ENCODE data around the gene TPT1.
"Not testable (repeated sequence)": the region's sequence is repeated elsewhere in the genome, so short reads cannot be mapped to it uniquely, and the experiment has no call there.

The TPT1 gene

DNA sequence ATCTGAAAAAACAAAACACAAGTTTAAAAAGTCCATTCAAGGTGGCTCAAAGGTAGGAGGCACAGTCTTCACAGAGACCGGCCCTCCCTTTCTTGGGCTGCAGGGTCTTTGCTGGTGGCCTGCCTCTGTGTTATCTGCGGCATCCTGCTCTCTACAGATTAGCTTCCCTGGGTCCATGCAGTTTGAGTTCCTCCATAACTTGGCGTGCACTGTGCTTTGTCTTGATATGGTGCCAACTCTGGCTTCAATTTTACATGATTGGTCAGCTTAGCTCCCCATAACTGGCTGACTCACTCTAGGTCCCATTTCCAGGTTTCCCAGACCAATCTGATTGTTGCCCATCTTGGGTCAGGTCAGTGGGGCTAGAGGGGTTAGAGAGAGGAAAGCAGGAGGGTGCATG is 41.8 kb downstream of the TPT1 start:
- no peak overlapping the region for H3K4me3 ChIP-seq (ENCODE audit: low read depth, low read length)
- TF ChIP-seq POLR2A (IDR thresholded peaks at IDR 0.05; ENCODE audit: extremely low read depth, insufficient read length), result no peak
- TF ChIP-seq, protein P1, sequence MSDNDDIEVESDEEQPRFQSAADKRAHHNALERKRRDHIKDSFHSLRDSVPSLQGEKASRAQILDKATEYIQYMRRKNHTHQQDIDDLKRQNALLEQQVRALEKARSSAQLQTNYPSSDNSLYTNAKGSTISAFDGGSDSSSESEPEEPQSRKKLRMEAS (IDR thresholded peaks at IDR 0.05; ENCODE audit: low read depth, low read length), result no peak
- TF ChIP-seq, protein P2, sequence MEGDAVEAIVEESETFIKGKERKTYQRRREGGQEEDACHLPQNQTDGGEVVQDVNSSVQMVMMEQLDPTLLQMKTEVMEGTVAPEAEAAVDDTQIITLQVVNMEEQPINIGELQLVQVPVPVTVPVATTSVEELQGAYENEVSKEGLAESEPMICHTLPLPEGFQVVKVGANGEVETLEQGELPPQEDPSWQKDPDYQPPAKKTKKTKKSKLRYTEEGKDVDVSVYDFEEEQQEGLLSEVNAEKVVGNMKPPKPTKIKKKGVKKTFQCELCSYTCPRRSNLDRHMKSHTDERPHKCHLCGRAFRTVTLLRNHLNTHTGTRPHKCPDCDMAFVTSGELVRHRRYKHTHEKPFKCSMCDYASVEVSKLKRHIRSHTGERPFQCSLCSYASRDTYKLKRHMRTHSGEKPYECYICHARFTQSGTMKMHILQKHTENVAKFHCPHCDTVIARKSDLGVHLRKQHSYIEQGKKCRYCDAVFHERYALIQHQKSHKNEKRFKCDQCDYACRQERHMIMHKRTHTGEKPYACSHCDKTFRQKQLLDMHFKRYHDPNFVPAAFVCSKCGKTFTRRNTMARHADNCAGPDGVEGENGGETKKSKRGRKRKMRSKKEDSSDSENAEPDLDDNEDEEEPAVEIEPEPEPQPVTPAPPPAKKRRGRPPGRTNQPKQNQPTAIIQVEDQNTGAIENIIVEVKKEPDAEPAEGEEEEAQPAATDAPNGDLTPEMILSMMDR (IDR thresholded peaks at IDR 0.05; ENCODE audit: low read depth, low read length), result no peak
- no peak for DNase-seq (ENCODE audit: low read depth)

DNA sequence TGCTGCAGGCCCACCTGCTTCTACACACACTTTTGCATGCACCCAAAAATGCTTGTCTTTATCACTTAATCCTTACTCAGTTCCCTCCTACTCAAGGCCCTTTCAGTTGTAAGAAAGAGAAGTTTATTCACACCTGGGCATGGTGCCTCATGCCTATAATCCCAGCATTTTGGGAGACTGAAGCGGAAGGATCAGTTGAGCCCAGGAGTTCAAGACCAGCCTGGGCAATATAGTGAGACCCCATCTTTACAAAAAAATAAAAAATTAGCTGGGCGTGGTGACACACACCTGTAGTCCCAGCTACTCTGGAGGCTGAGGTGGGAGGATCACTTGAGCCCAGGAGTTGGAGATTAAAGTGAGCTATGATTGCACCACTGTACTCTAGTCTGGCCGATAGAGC is 42.4 kb downstream of the TPT1 start:
- not testable (repeated sequence) for DNase-seq (ENCODE audit: low read depth); H3K4me3 ChIP-seq (ENCODE audit: low read depth, low read length)

DNA sequence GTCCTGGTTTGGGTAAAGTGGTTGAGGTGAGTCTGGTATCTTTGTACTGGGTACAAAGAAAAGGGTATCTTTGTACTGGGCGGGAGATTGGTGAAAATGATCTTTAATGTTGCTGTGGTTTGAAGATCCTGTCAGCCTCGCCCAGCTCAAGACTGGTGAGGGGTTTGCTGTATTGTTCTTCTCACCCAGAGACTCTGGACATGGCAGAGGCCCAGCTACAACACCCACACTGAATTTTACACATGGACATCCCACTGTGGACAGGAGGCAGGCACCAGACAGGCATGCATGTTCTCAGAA is 42.8 kb downstream of the TPT1 start:
- H3K4me3 ChIP-seq (ENCODE audit: low read depth, low read length), result no peak overlapping the region
- no peak for TF ChIP-seq MYC (IDR thresholded peaks at IDR 0.05; ENCODE audit: low read depth, low read length)
- TF ChIP-seq, protein P1 (IDR thresholded peaks at IDR 0.05; ENCODE audit: low read depth, low read length), result no peak
- no peak for TF ChIP-seq POLR2A (IDR thresholded peaks at IDR 0.05; ENCODE audit: extremely low read depth, insufficient read length)
- TF ChIP-seq, protein P2 (IDR thresholded peaks at IDR 0.05; ENCODE audit: low read depth, low read length), result no peak
- DNase-seq (ENCODE audit: low read depth), result no peak

DNA sequence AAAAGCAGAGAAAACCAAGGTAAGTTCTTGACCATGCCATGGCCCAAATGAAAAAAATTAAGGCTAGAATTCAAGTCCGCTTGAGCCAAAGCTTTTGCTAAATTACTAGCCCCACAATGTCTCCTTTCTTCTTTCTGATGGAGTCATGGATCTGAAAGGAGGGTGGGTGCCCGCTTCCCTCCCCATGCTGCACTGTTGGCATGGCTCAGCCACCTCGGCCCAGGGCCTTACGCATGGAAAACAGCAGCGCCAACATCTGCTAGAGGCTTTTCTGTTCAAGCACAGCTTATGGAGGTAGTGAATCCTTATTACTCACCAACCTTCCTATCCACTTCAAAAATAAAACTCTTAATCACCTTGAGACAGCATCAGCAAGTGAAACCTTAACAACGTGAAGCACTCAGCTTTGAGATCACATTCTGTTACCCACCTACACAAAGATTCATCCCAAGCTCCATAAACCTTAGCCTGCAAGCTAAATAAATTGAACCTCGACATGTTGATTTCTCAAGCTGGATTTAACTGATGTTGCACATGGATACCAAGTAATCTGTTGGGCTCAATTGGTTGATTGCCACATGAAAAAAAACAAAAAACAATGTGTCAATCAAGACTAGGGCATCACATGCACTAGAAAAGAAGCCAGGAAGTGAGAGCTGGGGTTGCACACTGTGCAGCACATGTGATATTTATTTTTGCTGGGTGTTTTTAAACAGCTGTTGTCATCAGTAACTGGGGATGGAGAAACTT is 43.4 kb downstream of the TPT1 start:
- TF ChIP-seq, protein P1 (IDR thresholded peaks at IDR 0.05; ENCODE audit: low read depth, low read length), result 0 out of 2 replicates have a peak, but pooled peaks have one; percentile 20
- TF ChIP-seq MYC (IDR thresholded peaks at IDR 0.05; ENCODE audit: low read depth, low read length), result no peak
- H3K4me3 ChIP-seq (ENCODE audit: low read depth, low read length), result no peak overlapping the region
- no peak for DNase-seq (ENCODE audit: low read depth)

DNA sequence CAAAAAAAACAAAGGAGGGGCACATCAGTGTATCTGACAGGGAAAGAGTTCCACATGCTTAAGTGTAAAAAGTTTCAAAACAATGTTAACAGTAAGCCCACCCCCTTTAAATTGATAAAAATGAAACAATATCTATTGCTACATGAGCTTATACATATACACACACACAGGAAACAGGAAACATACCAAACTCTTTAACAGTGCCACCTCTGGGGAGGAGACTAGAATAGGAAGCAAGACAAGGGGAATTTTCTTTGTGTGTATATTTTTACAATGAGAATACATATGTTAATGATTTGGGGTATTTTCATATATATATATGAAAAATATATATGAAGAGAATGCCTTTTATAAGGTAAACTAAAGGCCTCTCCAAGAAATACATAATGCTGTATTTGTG is 44.7 kb downstream of the TPT1 start:
- no peak overlapping the region for H3K4me3 ChIP-seq (ENCODE audit: low read depth, low read length)
- TF ChIP-seq MYC (IDR thresholded peaks at IDR 0.05; ENCODE audit: low read depth, low read length) (no peak), POLR2A (IDR thresholded peaks at IDR 0.05; ENCODE audit: extremely low read depth, insufficient read length) (no peak)
- TF ChIP-seq, protein P2 (IDR thresholded peaks at IDR 0.05; ENCODE audit: low read depth, low read length), result no peak
- TF ChIP-seq, protein P1 (IDR thresholded peaks at IDR 0.05; ENCODE audit: low read depth, low read length), result no peak
- no peak for DNase-seq (ENCODE audit: low read depth)

DNA sequence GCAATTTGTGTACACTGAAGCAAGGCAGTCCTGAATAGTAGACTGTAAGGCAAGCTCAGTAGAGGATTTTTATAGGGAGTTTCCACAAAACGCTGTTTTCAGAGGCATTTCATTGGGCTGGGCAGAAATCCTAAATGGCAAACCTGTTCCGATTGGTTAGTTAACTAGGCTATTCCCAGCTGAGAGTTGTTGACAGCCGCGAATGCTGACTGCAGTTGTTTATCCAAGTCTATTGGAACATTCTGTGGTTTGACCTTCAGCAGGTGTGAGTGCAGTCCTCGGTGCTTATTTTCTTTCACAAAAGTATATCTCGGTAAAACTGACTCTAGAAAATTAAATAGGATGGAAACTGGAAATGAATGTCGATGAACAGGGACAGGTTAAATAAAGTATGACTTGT is 45.4 kb downstream of the TPT1 start:
- DNase-seq (ENCODE audit: low read depth), result no peak
- TF ChIP-seq POLR2A (IDR thresholded peaks at IDR 0.05; ENCODE audit: extremely low read depth, insufficient read length), result no peak
- TF ChIP-seq, protein P2 (IDR thresholded peaks at IDR 0.05; ENCODE audit: low read depth, low read length), result no peak
- no peak overlapping the region for H3K4me3 ChIP-seq (ENCODE audit: low read depth, low read length)

DNA sequence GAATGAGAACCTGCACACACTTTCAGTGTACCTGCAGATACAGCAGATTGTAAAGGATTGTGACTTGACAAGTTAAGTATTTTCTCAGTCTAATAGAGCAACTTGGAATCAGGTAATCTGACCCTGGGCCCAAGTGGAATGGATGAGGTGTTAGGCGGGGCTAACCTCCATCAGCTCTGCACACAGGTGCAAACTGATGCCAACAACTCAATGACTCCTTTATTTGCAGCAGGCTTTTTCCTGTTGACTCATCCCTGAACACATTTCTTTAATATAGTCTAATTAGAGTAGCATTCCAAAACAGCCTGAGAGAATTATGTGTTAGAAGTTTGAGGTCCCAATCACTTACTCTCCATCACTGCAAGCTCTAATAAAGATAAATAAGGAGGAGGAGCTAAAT is 48.8 kb downstream of the TPT1 start:
- DNase-seq (ENCODE audit: low read depth), result no peak
- TF ChIP-seq, protein P1 (IDR thresholded peaks at IDR 0.05; ENCODE audit: low read depth, low read length), result no peak
- TF ChIP-seq POLR2A (IDR thresholded peaks at IDR 0.05; ENCODE audit: extremely low read depth, insufficient read length) (no peak), MYC (IDR thresholded peaks at IDR 0.05; ENCODE audit: low read depth, low read length) (no peak)
- TF ChIP-seq, protein P2 (IDR thresholded peaks at IDR 0.05; ENCODE audit: low read depth, low read length), result no peak
- no peak overlapping the region for H3K4me3 ChIP-seq (ENCODE audit: low read depth, low read length)
